NK-92 treated with Interleukin-12 subunit alpha and Interleukin-12 subunit beta, amount 100 ng/mL, for 24 hours (cell line): ENCODE results near the gene CDH4.

Experiments
- DNase-seq: peaks from one replicate; lab custom pipeline; 2025; lab: John Stamatoyannopoulos, UW

CDH4 gene

DNA sequence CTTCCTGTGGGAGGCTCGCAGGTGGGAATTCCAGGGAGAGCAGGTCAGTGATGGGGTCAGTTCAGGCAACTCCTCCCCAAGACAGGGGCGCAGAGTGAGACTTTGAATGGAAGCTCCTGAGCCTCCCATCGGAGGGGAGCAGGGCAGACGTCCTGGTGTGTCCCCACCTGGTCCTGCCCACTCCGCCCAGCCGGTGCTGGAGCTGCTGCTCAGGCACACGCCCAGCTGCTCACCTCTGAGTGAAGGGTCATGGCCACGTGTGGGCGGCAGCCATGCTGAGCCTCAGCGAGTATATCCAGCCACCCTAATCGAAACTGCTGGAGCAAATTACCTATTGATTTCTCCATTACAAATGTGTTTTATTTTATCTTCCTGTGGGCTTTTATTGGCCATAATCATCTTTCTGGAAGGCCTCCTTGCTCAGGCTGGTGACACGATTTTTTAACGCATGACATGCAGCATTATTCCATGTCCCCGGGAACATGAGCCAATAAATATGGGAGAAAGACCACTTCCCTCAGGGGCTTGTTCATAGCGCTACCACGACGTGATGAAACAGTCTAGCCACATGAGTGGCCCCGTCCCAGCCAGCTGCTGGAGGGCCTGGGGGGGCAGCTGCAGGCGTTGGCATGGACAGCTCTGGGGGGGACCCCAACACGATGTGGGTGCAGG lies 665.5 kb downstream of the CDH4 start:
- no peak for DNase-seq

DNA sequence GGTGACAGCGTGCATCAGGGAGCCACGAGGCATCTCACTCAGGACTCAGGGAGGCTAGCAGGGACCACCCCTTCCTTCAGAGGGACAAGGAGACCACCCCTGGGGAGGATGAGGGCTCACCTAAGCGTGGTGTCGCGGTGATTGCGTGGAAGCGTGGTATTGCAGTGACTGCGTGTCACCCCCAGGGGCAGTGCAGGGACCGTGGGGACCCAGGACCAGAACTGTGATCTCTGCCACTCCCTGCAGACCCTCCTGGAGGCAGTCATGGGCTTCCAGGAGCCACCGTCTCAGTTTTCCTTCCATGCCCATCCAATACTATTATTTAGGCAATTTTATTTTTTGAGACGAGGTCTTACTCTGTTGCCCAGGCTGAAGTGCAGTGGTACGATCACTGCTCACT lies 666.5 kb downstream of the CDH4 start:
- DNase-seq = no peak

- DNase-seq = no peak
Measured at GRCh38 chr20:61919239-61919638, 667.2 kb downstream of the CDH4 start.

DNA sequence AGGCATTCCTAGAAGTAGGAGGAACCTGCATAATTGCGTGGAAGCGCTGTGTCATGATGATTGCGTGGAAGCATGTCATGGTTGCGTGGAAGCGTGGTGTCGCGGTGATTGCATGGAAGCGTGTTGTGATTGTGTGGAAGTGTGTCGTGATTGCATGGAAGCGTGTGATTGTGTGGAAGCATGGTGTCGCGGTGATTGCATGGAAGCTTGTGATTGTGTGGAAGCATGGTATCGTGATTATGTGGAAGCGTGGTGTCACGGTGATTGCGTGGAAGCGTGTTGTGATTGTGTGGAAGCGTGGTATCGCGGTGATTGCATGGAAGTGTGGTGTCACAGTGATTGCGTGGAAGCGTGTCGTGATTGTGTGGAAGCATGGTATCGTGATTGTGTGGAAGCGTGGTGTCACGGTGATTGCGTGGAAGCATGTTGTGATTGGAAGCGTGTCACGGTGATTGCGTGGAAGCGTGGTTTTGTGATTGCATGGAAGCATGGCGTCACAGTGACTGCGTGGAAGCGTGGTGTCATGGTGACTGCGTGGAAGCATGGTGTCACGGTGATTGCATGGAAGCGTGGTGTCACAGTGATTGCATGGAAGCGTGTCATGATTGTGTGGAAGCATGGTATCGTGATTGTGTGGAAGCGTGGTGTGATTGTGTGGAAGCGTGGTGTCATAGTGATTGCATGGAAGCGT lies 667.8 kb downstream of the CDH4 start:
- no peak for DNase-seq

GRCh38 chr20:61922411-61922810 lies 670.4 kb downstream of the CDH4 start:
- no peak for DNase-seq

GRCh38 chr20:61922936-61923335 lies 670.9 kb downstream of the CDH4 start:
- DNase-seq = no peak

DNA sequence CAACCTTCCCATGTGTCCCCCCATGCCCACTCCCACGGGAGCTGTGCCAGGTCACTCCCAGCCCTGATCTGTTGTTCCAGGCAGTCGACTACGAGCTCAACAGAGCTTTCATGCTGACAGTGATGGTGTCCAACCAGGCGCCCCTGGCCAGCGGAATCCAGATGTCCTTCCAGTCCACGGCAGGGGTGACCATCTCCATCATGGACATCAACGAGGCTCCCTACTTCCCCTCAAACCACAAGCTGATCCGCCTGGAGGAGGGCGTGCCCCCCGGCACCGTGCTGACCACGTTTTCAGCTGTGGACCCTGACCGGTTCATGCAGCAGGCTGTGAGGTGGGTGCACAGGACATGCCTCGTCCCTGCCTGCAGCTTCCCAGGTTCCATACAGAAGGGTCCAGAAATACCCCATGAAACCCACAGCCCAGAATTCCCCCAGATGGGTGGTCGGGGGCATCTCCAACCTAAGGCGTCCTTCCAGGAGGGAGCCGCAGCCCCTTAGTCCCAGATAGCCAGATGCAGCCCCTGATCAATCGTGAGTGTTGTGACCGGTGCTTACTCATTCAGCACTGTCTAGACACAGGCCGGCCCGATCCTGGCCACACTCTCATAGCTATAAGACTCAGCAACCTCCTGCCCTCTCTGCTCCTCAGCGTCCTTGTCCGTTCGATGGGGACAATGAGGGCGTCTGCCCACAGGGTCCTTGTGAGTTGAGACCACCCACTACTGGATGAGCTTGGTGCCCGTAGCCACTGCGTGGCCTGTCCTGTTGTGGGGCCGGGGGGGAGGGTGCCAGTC lies 671.5 kb downstream of the CDH4 start:
- no peak for DNase-seq

DNA sequence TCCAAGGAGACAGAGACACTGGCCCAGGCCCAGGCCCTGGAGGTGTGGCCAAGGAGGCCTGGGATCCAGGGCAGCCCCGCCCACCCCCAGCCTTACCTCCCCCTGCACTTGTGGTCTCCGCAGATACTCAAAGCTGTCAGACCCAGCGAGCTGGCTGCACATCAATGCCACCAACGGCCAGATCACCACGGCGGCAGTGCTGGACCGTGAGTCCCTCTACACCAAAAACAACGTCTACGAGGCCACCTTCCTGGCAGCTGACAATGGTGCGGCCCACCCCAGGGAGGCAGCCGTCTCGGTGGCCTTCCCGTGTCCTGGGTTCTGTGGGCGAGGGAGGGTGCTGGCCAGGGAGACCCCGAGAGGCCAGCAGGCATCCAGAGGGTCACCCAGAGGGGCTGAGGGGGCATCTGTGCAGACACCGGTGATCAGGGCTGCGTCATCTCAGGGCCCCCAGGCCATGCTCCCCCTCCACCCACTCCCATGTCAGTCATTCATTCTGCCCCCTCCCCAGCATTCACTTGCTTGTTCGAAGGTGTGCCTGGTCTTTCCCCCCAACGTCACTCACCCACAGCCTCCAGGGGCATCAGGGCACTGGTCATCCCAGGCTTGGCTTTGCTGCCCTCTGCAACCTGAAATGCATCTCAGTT lies 672.3 kb downstream of the CDH4 start:
- no peak for DNase-seq

- DNase-seq = no peak
Measured at GRCh38 chr20:61924858-61925554, 672.9 kb downstream of the CDH4 start.

DNA sequence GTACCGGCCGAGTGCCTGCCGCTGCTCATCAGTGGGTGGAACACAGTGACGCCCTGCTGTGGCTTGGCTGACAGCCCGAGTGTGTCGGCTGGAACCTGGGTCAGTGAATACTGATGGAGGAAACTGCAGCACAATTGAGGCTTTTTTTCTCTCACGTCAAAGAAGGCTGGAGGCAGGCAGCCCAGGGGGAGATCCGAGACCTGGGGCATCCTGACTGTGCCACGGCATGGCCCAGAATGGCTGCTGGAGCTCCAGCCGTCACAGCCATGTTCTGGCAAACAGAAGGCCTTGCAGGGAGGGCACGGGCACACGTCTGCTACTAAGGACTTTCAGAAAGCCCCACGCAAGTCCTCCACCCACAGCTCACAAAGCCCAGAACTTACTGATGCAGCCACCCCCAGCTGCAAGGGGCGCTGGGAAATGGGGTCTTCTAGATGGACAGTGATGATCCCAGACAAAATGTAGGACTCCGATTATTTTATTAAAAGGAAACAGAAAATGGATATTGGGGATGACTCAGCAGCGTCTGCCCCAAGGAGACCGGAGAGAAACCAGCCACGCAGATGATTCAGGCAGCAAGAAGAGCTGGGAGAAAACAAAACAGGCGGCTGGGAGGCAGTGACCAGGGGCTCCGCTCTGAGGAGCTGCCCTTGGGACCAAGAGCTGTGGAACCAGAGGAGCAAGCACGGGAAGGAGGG lies 673.6 kb downstream of the CDH4 start:
- DNase-seq = no peak

GRCh38 chr20:61926253-61926613 lies 674.2 kb downstream of the CDH4 start:
- DNase-seq = no peak

- no peak for DNase-seq
Measured at GRCh38 chr20:61926796-61927192, 674.7 kb downstream of the CDH4 start.

DNA sequence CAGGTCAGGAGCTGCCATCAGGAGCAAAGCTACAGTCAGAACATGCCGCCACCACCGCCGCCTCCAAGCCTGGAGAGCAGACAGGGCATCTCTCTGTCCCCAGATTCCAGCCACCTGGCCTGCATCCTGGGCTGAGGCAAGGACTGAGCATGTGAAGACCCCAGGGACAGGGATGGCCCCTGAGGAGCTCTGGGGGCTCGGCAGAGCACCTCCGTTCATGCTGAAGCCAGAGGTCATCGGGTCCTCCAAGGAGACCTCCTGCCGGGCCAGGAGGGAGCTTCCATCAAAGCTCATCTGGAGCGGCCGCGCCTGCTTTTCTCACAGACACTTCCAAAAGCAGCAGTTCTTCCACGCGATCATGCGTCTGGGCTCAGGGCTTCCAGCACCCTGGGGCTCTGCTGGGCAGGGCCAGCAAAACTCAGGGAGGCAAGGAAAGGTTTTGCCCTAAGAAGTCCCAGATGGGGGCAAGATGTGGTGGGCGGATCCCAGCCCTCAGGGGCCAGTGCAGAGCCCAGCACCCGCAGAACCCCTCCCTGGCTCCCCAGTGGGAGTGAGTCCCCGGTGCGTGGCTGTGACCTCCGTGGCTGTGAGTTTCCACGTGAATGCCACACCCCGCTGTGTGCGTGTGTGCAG lies 675.2 kb downstream of the CDH4 start:
- DNase-seq = no peak

DNA sequence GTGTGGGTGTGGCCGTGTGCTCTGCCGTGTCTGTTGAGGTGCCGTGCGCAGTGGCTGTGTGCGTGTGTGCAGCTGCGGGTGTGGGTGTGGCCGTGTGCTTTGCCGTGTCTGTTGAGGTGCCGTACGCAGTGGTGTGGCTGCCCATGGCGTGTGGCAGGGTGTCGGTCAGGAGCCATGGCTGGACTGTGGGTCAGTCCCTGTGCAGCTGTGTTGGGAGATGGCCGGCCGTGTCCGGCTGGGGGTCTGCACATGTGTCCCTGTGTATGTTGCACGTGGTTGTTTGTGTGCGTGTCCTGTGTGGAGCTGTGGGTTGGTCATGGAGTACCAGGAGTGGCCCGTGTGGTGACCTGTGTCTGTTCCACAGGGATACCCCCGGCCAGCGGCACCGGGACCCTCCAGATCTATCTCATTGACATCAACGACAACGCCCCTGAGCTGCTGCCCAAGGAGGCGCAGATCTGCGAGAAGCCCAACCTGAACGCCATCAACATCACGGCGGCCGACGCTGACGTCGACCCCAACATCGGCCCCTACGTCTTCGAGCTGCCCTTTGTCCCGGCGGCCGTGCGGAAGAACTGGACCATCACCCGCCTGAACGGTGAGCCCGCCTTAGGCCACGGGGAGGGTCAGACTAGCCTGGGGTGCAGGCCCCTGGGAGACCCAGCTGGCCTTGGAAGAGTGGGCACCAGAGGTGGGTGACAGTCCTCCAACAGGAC lies 675.9 kb downstream of the CDH4 start:
- DNase-seq = no peak

GRCh38 chr20:61929561-61929960 lies 677.5 kb downstream of the CDH4 start:
- DNase-seq = no peak

DNA sequence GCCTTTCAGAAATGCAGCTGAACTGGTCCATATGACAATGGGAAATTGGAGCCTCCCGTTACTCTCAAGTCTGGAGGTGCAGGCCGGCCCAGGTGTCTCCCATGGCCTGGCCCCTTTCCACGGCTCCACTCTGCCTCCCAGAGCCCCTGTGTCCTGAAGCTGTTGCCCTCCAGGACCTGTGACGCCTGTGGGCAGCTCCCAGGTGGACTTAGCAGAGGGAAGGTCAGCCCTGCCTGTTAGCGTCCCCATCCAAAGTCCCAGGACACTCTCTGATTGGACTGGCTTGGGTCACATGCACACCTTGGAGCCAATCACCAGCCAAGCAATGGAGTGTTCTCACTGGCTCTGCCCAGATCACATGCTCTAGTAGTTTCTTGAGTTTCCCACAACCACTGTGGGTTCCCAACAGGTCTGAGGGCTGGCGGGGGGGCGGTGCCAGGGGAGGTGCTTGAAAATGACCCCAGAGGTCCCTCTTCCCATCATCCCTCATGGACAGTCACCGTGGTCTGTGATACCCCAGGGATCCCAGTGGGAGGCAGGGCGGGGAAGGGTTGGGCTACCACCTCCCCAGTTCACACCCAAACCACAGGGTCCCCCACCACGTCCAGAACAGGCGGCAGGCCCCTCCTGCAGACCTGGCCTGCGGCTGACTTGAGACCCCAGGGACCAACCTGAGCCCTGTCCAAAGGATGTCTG lies 678.1 kb downstream of the CDH4 start:
- no peak for DNase-seq

DNA sequence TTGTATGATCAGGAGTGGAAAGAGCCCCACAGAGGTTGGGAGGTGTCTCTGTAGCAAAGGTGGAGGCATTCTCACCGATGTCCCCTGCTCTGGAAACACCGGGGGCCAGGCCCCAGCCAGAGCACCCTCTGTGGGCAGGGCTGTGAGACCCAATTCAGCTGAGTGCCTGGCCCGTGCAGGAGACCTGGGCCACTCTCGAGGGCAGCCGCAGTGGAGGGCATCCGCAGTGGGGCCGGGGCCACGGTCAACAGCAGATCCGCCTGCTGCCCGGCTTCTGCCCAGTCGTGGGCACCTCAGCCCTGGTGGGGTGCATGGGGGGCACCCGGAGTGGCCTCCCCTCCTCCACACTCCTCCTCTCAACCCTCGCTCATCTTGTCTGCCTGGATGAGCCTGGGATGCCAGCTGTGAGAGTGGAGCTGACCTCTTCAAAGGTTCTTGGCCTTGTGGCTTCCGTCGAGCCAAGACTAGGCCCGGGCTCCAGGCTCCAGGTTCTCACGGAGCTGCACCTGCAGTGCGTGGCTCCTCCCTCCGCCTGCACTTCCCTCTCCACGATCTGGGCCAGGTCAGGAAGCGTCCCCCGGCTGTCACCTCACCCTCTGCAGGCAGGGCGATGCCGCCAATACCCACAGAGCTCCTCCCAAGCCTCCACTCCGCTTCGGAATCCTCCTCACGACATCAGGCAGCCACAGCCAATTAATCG lies 678.9 kb downstream of the CDH4 start:
- no peak for DNase-seq

DNA sequence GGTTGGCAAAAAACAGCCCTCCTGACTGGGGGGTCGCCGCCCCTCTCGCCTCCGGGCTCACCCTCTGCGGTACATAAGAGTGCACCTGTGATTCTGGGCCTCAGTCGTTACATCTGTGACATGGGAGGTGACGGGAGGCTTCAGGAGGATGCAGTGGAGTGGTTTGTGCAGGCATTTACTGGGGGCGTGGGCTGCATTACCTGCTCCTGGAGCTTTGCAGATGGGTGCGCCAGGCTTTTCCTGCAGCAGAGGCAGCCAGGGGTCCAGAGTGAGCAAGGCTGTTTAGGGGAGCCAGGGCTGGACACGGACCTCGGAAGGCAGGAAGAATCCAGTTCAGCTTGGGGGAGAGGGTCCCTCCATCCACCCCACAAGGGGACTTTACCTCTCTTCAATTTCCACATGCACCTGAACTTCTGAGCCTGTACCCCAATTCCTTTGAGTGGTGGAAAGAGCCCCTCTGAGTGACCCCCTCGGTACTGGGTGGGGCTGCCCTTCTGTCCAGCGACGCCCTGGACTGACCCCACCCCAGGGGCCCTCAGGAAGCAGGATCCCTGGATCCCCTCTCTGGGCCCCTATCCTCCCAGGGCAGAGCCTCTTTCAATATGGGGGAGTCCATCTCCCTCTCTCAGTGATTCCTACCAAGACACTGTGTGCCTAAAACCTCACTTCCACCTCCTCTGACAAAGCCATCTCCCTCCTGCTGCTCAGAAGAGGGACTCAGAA lies 679.6 kb downstream of the CDH4 start:
- no peak for DNase-seq
